Measurements from ENCODE around the gene HSPB9.

The HSPB9 gene

DNA sequence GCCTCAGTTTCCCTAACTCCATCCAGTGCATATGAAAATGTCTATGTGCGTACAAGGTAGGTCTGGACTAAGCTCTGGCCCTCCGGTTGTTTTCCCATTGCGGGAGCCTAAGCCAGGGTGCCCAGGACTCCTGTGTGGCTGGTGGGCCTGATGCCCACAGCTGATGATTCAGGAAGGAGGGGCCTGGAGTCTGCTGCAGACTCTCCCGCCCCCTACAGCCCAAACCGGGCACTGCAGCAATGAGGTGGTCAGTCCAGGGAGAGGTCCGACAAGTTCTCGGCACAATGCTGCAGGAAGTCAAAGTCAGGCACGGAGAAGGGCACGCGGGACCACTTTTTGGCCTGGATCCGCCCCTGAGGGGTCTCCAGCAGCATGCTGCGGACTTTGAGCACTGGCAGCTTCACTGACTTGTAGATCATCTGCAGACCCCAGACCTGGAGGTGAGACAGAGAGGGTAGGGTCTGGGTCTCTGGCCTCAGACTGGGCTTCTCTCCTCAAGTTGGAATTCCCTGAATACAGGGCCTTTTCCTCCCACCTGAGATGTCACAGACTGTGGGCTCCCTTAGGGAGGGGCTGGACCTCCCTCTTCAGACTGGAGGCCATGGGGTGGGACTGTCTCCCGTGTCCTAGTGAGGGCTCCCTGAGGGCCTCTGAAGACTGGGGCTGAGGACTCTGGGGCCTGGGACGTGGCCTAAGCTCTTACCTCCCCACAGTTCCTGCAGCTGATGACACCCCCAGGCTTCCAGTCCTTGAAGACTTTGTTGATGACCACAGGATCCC is 20.9 kb upstream of the HSPB9 start:
- peak; percentile 88 for DNase-seq (ENCODE audit: low read depth, low spot score)

DNA sequence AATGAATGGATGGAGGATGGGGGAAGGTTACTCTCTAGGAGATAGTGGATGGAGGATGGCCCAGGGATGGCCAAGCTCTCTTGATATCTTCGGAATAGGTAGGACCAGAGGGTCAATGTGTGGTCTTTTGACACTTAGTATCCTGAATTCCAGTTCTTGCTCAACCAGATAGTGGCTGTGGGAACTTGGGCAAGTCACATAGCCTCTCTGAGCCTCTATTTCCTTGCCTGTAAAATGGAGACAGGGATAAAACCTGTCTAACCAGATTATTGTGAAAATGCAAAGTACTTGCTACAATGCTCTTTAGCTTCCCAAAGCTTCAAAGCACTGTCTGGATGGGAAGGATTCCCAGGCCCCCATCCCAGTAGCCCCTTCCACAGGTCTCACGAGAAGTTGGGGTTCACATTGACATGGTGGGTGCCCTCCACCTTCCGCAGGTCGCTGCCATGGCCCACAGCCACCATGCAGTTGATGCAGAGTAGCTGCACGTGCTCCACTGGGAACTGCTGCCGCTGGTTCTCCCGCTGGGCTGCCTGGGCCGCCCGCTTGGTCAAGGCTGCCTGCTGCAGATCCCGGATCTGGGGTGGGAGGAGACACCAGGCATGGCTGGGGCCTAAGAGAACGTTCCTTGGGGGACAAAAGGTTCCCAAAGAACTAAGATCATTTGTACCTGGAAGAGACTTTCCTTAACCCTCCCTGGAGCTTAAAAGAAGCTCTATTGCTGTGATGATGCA is 19.2 kb upstream of the HSPB9 start:
- DNase-seq (ENCODE audit: low read depth, low spot score), result no peak

DNA sequence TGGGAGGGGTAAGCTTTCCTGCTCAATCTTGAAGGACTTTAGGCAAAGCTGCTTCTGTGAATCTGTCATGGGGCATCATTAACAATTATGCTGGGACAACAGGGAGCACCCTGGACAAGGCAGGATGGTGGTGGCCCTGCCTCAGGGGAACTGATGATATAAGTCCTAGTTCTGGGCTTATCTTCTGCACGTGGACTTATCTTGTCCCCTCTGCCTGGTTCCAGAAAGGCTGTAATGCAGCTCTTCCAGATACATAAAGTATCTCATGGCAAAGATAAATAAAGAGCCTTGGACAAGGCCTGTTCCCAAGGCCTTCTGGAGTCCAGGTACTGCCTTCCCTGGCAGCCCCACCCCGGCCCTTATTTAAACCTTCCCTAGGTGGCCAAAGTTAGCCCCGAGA is 18.3 kb upstream of the HSPB9 start:
- DNase-seq (ENCODE audit: low read depth, low spot score), result no peak

DNA sequence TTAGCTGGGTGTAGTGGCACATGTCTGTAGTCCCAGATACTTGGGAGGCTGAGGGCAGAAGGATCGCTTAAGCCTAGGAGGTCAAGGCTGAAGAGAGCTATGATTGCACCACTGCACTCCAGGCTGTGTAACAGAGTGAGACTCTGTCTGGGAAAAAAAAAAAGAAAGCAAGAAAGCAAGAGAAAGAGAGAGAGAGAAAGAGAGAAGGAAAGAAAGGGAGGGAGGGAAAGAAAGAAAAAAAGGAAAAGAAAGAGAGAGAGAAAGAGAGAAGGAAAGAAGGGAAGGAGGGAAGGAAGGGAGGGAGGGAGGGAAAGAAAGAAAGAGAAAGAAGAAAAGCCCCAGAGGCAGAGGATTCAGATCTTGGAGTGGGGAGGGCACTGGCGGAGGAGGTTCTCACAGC is 16.6 kb upstream of the HSPB9 start:
- no peak for DNase-seq (ENCODE audit: low read depth, low spot score)

DNA sequence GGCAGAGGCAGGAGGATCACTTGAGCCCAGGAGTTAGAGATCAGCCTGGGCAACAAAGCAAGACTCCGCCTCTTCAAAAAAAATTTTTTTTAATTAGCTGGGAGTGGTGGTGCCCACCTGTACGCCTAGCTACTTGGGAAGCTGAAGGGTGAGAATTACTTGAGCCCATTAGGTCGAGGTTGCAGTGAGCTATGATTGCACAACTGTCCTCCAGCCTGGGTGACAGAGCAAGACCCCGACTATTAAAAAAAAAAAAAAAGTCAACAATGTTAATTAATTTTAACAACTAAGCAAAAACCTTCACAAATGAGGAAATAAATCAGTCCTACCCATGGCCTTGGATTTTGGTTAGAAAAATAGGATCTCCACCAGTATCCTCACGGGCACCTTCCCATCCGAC is 15.5 kb upstream of the HSPB9 start:
- DNase-seq (ENCODE audit: low read depth, low spot score), result no peak

DNA sequence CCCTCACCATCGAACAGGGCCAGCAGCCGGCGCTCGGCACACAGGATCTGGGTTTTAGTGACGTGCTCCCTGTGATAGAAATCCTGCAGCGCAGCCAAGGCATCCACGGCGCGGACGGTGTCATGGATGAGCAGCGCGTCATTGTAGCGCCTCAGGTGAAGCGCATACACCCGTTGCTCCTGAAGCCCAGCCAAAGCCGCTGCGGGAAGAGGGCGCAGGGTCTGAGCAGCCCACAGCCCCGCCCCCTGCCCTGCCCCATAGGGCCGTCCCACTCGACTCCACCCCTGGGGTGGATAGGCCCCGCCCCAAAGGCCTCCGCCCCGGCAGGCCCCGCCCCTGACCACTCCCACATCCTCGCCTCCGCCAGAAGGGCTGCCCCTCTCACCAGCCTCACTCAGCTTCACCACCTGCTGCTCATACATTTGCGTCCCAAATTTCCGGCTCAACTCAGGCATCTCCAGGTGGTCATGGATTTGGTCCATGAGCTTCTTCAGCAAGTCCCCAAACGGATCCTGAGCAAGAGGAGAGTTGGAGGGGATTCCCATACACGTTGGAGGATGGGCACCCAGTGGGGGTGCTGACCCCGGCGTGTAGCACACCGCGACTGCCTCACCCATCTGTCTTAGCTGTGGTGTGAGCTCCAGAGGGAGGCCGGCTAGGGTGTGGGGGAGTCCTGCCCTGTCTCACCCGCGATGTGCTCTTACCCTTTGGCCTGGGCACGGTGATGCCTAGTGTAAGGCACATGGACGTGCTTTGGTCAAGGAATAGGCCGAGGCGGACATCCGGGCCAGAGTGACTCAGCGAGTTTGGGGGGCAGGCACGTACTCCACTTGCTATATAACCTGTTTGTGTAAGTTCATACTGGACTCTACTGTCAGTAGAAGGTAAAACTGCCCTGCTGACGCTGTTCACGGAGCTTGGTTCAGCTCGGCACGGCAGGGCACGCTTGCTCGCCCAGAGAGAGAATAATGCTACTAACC is 14.7 kb upstream of the HSPB9 start:
- DNase-seq (ENCODE audit: low read depth, low spot score), result peak; percentile 82

DNA sequence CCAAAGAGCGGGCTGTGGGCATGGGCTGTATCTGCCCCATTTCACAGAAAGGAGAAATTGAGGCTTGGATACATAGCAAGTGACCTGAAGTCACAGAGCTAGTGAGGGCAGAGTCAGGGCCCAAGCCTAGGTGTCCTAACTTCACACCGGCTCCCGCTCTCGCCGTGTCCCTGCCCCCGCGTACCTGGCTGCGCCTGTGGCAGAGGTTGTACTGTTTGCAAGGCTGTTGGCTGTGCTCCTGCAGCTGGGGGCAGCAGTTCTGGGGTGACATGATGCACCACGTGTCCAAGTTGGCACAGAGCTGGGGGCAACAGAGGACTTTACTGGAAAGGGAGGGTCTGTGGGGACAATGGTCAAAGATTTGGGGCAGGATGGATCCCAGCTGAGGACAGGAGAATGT is 13.5 kb upstream of the HSPB9 start:
- no peak for DNase-seq (ENCODE audit: low read depth, low spot score)

DNA sequence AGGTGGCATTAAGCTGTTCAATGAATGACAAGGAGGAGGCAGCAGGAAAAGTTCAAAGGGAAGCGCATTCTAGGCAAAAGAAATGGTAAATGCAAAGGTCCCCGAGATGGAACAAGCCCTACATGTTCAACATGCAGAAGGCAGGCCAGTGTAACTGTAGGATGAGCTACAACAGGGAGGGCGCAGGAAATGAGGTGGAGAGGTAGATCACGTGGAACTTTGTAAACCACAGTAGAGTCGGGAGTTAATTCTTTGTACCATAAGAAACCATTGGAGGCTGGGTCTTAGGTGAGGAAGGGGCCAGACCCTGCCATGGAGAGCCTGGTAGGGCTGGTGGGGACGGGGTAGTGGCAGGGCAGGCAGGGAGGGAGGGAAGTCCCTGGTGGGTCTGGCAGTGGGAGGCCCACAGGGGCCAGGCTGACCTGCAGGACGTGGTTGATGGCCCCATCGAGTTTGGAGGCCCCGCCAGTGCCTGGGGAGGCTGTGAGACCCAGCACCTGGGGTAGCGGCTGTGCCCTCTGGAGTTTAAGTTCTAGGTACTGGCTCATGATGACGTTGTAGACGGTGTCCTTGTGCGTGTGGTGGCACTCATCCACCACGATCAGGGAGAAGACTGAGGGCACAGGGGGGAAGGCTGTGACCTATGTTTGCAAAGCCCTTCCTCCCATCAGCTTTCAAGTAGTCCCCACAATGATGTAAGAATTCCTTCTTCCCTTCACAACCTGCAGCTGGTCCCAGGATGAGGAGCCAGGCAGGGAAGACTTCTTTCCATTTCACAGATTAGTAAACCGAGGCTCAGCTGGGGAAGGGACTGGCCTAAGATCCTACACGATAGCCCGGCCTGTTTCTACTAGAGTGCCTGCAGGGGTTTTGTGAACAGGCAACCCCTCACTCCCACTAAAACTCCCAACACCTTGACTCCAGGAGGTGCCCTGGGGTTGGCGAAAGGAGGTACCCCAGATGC is 12.0 kb upstream of the HSPB9 start:
- no peak for DNase-seq (ENCODE audit: low read depth, low spot score)

DNA sequence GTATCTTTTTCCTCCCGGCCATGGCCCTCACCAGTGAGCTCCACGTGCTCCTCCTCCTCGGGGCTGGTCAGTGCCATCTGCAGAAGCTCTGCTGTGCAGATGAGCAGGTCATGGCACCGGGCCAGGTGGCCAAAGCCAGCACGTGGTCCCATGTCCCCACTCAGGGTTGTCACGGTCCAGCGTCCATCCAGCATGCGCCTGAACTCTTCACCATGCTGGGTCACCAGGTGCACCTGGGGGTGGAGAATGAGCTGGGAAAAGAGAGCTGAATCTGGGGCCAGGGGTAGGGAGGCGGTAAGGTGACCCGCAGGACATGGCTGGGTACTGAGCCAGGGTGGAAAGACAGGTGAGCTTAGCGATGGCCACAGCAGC is 11.4 kb upstream of the HSPB9 start:
- DNase-seq (ENCODE audit: low read depth, low spot score), result no peak

DNA sequence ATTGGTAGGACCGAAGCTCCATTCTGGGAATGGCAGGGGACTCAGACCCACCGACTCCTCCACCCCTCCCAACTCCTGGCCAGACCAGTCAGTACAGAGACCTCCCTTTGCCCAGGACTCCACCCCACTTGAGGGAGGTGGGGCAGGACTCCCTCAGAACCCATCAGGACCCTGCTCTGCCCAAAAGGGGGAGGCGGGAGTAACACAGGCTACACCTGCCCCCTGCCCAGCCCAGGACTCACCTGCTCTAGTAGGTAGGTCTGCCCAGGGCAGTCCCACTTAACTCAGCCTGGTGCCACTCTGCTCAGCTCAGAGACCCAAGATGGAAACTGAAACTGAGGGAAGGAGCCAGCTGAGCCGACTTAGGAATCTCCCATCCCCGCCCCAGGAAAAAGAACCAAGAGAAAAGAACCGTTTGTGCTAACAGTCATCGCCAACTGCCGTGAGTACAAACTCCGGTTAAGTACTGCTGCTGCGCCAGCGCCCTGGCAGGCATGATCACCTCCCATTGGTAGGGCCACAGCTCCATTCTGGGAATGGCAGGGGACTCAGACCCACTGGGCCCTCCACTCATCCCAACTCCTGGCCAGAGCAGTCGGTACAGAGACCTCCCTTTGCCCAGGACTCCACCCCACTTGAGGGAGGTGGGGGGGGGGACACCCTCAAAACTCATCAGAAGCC is 10.6 kb upstream of the HSPB9 start:
- no peak for DNase-seq (ENCODE audit: low read depth, low spot score)

DNA sequence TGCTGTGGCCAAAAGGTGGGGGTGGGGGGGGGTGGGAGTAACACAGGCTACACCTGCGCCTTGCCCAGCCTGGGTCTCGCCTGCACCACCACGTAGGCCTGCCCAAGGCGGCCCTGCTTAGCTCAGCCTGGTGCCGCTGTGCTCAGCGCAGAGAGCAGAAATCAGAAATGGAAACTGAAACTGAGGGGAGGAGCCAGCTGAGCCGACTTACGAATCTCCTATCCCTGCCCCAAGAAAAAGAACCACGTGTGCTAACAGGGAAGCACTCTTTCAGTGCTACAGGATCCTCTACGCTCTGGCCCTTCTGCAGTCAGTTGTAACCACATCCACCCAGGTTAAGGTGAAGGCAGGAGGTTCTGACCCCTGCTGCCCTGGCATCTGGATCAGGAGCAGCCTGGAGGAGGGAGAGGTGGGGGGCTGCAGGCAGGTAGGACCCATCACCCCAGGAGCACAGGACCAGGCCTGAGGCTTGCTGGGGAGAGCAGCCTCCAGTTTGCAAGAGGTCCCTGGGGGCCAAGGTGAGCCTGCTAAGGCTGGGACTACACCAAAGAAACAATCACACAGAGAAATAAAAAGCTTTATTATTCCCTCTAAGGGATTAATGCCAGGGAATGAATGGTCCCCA is 9.9 kb upstream of the HSPB9 start, which contains the start of gene DHX58:
DHX58 (minus strand) TSS at position 163 of the 625 bp plus-strand sequence. CDS start 822 bp downstream, outside the sequence.
- DNase-seq (ENCODE audit: low read depth, low spot score), result peak; percentile 72

DNA sequence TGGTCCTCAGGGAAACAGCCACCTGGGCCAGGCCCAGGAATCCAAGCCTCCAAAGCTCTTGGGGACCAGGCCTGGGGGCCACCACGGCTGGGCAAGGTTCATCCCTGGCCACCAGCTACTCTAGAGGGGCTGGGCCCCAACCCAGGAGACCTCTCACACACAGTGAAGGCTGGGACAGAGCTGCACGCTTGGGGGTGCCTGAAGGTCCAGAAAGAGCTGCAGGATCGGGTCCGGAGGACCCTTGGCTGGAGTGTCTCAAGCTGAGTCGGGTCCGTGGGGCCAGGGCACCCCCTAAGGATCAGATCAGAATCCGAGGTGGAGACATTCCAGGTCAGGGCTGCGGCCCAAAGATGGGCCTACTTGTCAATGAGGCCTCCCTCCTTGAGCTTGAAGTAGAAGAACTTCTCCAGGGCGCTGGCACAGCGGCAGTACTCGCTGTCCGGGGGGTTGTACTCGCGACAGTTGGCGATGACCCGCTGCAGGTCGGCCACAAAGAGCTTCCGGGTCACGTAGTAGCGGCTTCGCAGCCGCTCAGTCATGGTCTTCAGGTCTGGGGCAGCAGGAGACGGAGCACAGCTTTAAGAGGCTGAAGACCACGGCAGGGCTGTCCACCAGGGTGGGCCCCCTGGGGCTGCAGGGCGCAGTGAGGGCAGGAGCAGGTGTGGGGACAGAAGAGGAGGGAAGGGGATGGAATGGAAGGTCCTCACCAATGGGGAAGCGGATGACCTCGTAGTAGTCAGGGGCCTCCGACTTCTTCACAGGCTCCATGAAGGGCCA is 9.1 kb upstream of the HSPB9 start:
- no peak for DNase-seq (ENCODE audit: low read depth, low spot score)

DNA sequence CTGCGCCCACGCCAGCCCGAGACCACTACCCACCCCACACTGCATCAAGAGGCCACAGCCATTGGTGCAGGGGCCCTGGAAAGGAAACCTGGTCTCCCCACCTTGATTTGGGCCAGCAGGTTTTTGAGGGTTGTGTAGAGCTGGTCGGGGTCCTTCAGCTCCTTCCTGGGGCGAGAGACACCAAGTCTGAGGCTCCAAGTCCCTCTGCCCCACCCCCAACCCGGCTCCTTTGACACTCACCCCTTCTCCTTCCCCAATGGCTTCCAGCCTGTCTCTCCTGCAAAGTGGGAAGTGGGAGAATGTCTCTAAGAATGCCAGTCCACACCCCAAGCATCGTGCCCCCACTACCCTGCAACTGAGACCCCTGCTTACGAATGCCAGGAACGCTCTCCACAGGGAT is 8.5 kb upstream of the HSPB9 start:
- no peak for DNase-seq (ENCODE audit: low read depth, low spot score)

DNA sequence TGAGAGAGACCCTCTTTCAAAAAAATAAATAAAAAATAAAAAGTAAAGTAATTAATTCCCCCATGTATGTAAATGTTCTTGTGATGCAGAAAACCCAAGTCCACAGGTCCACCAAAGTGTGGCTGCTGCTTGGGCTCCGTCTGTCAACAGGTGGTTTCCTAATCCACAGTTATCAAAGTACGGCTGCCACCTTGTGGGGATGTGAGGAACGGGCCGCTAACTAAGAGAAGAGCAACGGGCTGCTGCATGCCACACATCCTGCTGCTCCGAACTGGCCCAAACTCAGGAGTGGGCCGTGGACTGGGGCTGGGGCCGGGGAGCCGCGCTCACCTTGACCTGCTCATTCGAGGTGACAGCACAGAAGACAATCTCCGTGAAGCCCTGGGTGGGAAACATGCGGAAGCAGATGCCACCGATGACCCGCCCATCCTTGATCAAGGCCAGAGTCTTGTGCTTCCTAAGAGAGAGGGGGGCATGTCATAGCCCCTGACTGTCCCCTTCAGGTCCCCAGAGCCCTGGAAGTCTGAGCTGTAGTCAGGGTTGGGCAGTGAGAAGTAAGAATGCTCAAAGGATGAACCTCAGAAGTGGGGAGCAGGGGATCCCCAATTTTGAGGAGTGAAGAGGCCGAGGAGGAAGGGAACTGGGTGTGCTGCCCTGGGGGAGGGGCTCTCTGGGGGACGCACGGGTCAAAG is 5.8 kb upstream of the HSPB9 start:
- peak; percentile 89 for DNase-seq (ENCODE audit: low read depth, low spot score)

DNA sequence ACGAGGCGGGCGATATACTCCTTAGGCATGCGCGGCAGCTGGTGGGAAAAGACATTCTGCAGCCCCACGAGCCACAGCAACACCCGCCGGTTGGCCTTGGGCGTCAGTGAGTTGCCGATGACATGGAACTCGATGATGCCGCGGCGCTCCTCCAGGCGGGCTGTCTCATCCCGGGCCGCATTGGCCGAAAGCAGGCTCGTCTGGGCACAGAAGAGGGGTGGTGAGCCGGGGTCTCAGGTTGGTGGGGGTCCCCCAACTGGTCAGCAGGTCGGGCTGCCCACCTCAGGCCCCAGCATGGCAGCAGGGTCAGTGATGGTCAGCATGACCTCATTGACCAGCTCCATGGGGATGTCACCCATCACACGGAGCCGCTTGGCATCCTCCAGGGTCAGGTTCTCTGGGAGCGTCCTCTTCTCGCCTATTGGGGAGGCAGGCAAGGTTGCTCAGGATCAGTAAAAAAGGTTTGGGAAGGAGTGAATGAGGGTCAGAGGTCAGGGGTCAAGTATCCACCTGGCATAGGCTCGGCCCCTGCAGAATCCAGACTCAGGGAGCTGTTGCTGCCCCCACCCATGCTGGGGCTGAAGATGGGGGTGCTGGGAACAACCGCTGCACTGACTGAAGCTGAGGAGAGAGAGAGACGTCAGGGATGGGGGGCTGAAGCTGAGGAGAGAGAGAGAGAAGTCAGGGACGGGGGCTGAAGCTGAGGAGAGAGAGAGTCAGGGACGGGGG is 5.0 kb upstream of the HSPB9 start:
- no peak for DNase-seq (ENCODE audit: low read depth, low spot score)

DNA sequence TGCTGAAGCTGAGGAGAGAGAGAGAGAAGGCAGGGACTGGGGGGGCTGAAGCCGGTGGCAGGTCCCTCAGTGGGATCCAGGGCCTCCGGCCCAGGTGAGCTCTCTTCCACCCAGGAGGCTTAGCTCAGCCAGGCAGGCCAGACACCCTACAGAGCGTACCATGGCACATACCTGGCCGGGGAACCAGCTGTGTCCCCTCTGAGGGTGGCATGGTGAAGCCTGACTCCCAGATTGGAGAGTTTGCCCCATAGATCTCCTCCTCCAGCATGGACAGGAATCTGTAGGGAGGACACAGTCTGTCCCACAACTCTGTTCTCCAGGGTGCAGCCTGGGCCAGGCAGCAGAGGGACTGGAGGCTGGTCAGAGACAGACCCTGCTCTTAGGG is 4.5 kb upstream of the HSPB9 start:
- no peak for DNase-seq (ENCODE audit: low read depth, low spot score)

DNA sequence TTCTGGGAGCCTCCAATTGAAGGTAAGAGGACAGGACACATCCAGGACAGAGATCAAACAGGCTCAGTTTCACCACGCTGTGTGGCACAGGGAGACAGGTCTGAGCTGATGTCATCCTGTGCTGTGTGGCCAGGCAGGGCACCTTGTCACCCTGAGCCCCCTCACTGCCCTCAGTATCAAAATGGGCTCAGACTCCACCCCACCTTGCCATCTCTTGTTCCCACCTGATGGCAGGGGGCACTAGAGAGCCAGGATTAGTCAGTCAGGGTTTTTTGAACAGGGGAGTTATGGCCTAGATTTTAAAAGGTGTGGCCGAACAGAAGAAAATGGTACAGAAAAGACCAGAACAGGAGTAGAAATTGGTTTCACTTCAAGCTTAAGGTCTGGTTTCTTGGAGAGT is 4.1 kb upstream of the HSPB9 start:
- DNase-seq (ENCODE audit: low read depth, low spot score), result peak; percentile 59

DNA sequence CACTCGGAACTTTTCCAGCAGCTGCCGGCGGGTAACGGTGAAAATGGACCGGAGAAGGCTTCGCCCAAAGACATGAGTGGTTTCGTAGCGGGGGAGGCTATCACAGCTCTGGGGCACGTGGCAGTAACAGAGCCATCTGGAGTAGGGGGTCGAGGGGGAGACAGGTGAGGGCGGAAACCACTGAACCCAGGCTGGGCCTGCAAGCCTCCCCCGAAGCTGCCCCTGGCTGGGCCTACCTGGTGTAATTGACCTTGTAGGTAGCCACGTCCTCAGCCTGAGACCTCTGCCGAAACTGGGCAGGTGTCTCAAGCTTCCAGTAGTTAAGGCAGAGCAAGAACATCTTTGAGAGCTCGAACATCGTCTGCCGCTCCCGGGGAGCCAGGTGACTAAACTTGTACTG is 3.3 kb upstream of the HSPB9 start:
- no peak for DNase-seq (ENCODE audit: low read depth, low spot score)

All from astrocyte of the hippocampus (primary cell).